WI38 (cell line): ENCODE measurements around the gene BMP2.

ENCODE experiments used
- H3K4me3 ChIP-seq: 2 replicates; pipeline ENCODE4 v1.5.1; 2011; ENCODE audit warnings: low read depth, mild to moderate bottlenecking, control low read depth, low read length
- CTCF ChIP-seq: IDR thresholded peaks from 2 replicates; pipeline ENCODE4 v1.5.1; 2012; ENCODE audit warnings: low read depth, mild to moderate bottlenecking, control low read depth, low read length

Gene BMP2

DNA sequence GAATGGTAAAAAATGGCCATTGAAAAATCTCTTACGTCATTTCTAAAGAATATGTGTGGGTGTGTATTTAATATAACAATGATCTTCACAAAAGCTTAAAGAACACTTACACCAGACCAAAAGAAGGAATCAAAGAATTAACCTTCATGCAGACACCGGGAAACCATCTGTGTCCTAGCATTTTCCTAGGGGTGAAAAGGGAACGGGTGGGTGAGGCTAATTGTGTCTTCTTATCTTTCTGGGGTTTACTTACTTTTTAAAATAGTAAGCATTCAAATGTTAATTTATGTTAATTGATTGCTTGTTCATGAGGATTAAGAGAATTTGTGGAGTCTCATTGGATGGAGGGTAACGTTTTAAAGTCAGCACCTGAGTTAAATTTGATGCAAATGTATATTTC, 47.5 kb downstream of the BMP2 start:
- no peak overlapping the region for H3K4me3 ChIP-seq
- TF ChIP-seq CTCF, result no peak

- no peak for TF ChIP-seq CTCF
- no peak overlapping the region for H3K4me3 ChIP-seq
Measured at GRCh38 chr20:6818033-6818808, 50.7 kb downstream of the BMP2 start.

DNA sequence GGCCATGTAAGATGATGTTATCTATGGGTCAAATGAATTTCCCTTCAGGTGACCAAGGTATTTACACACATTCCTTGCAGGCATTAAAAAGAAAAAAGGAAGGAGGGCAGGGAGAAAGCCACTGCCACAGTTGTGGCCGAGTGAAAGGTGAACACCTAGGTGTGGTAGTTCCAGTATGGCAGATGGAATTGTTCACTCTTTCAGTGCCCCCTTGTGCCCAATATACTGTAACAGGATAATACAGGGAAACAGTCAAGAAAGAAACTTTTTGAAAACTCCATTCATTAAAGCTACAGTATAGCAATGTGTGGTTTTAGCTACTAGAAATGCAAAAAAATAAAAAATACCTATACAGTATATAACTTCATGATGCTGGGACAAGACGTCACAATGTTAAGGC, 52.1 kb downstream of the BMP2 start:
- no peak for TF ChIP-seq CTCF
- H3K4me3 ChIP-seq, result no peak overlapping the region

DNA sequence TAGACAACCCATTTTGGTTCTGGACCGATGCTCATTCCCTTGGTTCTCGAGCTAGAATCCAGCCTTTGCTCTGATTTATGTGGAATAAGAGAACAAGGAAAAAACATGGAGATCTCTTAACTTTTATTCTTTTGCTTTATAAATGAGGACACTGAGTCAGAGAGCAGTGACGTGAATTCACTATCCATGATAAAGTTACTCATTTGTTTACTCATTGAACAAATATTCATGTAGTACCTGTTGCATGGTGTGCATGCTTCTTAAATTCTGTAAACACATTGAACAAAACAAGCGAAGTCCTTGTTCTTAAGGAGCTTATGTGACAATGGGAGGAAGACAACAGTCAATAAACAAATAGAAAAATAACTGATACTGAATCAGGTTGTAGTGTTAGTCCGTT, 56.9 kb downstream of the BMP2 start:
- no peak for TF ChIP-seq CTCF
- H3K4me3 ChIP-seq, result no peak overlapping the region

DNA sequence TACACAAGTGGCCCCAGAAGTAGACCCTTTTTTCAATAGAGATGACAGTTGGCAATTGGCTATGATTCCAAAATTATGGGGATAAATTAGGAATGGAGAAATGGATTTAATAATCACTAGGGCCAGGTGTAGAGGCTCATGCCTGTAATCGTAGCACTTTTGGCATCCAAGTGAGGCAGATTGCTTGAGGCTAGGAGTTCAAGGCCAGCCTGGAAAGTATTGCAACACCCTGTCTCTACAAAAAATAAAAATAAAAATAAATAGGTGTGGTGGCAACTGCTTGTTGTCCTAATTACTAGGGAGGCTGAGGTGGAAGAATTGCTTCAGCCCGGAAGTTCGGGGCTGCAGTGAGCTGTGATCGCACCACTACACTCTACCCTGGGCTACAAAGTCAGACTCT, 60.0 kb downstream of the BMP2 start:
- no peak overlapping the region for H3K4me3 ChIP-seq
- no peak for TF ChIP-seq CTCF

DNA sequence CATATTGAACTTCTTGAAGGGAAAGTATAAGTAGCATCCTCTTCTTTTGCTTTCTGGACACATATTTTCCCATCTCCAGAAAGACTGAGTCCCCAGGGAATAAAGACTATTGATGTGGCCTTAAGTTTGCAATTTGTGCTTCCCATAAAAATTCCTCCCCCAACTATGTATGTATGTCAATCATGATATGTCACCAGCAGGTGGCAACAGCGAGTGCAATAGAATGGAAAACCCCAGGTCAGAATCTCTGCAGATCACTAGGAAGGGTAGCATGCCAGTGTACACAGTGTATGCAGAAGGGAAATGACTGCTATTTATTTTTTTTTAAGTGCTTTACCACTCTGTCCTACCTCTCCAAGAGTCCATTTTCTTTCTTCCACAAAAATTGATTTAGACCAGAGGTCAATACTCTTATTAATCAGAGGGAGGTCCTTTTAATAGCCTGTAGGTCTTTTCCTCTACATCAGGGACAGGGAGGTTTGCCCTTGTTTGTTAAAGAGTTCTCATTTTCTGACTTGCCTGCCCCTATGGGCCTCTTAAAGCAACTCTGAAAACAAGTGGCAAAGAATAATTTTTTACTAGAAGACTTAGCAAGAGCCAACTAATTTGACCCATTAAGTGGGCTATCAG, 61.4 kb downstream of the BMP2 start:
- TF ChIP-seq CTCF, result peak; percentile 51
- no peak overlapping the region for H3K4me3 ChIP-seq

- TF ChIP-seq CTCF, result no peak
Measured at GRCh38 chr20:6829510-6830116, 62.1 kb downstream of the BMP2 start.

More at GRCh38 chr20:6829510-6830116, 62.1 kb downstream of the BMP2 start:
- no peak overlapping the region for H3K4me3 ChIP-seq
